K562 (cell line): ENCODE data around the gene PTGIS. TPM values are rescaled to one million over a fixed set of nuclear protein-coding genes. Genes with fewer than 3 reads are reported as not detected.

Source experiments
- CBFA2T2 ChIP-seq: fragments of 450-650 bp; conservative IDR thresholded peaks from 2 replicates; pipeline ENCODE4 v1.6.1; 2017; ENCODE audit warnings: mild to moderate bottlenecking
- CCNT2 ChIP-seq: IDR thresholded peaks from 2 replicates; pipeline ENCODE4 v1.6.1; 2011; ENCODE audit warnings: borderline replicate concordance, low read depth, mild to moderate bottlenecking, moderate library complexity, mixed read lengths, low read length; ENCODE audit not compliant: insufficient read length; ENCODE audit errors: extremely low read depth
- HDAC6 ChIP-seq: IDR thresholded peaks from 2 replicates; pipeline ENCODE4 v1.6.1; 2012; ENCODE audit warnings: low read depth, mild to moderate bottlenecking, control low read depth, inconsistent platforms, low read length, moderate library complexity
- MEF2D ChIP-seq: conservative IDR thresholded peaks from 2 replicates; pipeline ENCODE4 v1.6.1; 2016; ENCODE audit warnings: low read depth, missing genetic modification characterization, missing compliant biosample characterization
- MLLT1 ChIP-seq, 2 experiments: fragments of 450-650 bp; IDR thresholded peaks; 2 replicates each; pipeline ENCODE4 v1.6.1; 2016
- NR2C1 ChIP-seq, 2 experiments: fragments of 450-650 bp; IDR thresholded peaks; 2 replicates each; pipeline ENCODE4 v1.6.1; 2017; ENCODE audit warnings: mild to moderate bottlenecking in 2 of 2, antibody characterized with exemption in 1 of 2, inconsistent platforms in 1 of 2, missing compliant biosample characterization in 1 of 2, missing genetic modification characterization in 1 of 2
- POLR2B ChIP-seq: fragments of 450-650 bp; IDR thresholded peaks from 2 replicates; pipeline ENCODE4 v1.6.1; 2018; ENCODE audit warnings: low read depth; ENCODE audit not compliant: partially characterized antibody
- ZBTB40 ChIP-seq, 2 experiments: fragments of 450-650 bp in 1 of 2; sonication (generic) in 1 of 2; formaldehyde crosslinking in 1 of 2; IDR thresholded peaks; 2 replicates each; pipeline versions ENCODE4 v1.7.1 to v1.9.0; 2016 to 2022; ENCODE audit warnings: inconsistent platforms in 1 of 2, mild to moderate bottlenecking in 1 of 2, missing genetic modification reagents in 1 of 2
- ZFP91 ChIP-seq: sonication (generic); formaldehyde crosslinking; IDR thresholded peaks from 2 replicates; pipeline ENCODE4 v1.8.0; 2022; ENCODE audit warnings: mild to moderate bottlenecking, missing genetic modification reagents
- ZNF24 ChIP-seq: fragments of 450-650 bp; IDR thresholded peaks from 2 replicates; pipeline ENCODE4 v1.6.1; 2016
- polyA plus RNA-seq, 8 experiments: library from polyadenylated mRNA; depleted of rRNA in 4 of 8; stranded (reverse) in 5 of 8; unstranded in 3 of 8; fragments of >200 nt; fragmentation: Nextera tagmentation in 2 of 8; fragmentation: Illumina TruSeq in 1 of 8; extraction: Ambion mirVana in 2 of 8; extraction: Trizol in 1 of 8; gene quantifications; 2 replicates each; pipeline versions ENCODE4 v1.2.1 to v1.2.3, GENCODE V29; 2011 to 2014; ENCODE audit warnings: inconsistent platforms in 1 of 8, missing spikeins in 1 of 8
- total RNA-seq, 7 experiments: library from RNA; depleted of rRNA in 6 of 7; stranded (reverse); fragments of >200 nt in 6 of 7; fragmentation: Illumina TruSeq in 2 of 7; extraction: Trizol in 2 of 7; gene quantifications; 2 replicates each; pipeline versions ENCODE4 v1.2.1 to v1.2.3, GENCODE V29; 2011 to 2021; ENCODE audit warnings: low replicate concordance in 1 of 7

PTGIS gene
- total and polyA plus RNA-seq, 9 of the 15 experiments (the other 6 are each of a cell fraction or from before 2014, with no cell fraction given): not detected

GRCh38 chr20:49610691-49611538 is 43.0 kb upstream of the PTGIS start (continued):
- TF ChIP-seq ZBTB40 (IDR thresholded peaks at IDR 0.05) (peak; percentile 53; the same call in 1 of the 2 replicates), ZBTB40 (CRISPR knock-in tag; IDR thresholded peaks at IDR 0.05) (no peak), ZFP91 (CRISPR knock-in tag) (peak; percentile 15; the same call in 1 of the 2 replicates), CCNT2 (peak; percentile 60), POLR2B (no peak), ZNF24 (peak; percentile 54; the same call in 1 of the 2 replicates), CBFA2T2 (no peak), MLLT1 (IDR thresholded peaks at IDR 0.05) (peak in 1 of 2 experiments; percentile 73; a peak in 1 of 4 replicates), HDAC6 (no peak), NR2C1 (IDR thresholded peaks at IDR 0.05) (no peak), NR2C1 (tag; IDR thresholded peaks at IDR 0.05) (0 out of 2 replicates have a peak, but pooled peaks have one; percentile 30), MEF2D (tag) (no peak)
